Measurements from ENCODE around the gene CCDC150. TPM values are rescaled to one million over a fixed set of nuclear protein-coding genes. Genes with fewer than 3 reads are reported as not detected.

CCDC150 gene
- total RNA-seq, 1 donor from 2014 or later = 17.8 TPM

- Mint-ChIP-seq H3K9me3 (peaks cover 23% of the 10 kb centered on the region), H3K27ac (no peak overlapping the region), H3K36me3 (ENCODE audit: low read depth) (peaks cover 63% of the 10 kb centered on the region), H3K4me3 (ENCODE audit: low read depth) (no peak overlapping the region), H3K27me3 (ENCODE audit: low read depth) (no peaks in the 10 kb centered on the region), H3K4me1 (ENCODE audit: low read depth) (peaks cover 2% of the 10 kb centered on the region)
- intact Hi-C loops (cut with micrococcal nuclease) = loop anchor here (10.0 kb wide), 1 partner anchor 225 kb away; no protein-coding TSS in a partner anchor
- DNase-seq (ENCODE audit: low spot score) = no peak
These were observed 119.8 kb downstream of the CCDC150 start for GRCh38 chr2:196759378-196759706.

- no peaks in the 10 kb centered on the region for H3K27me3 Mint-ChIP-seq (ENCODE audit: low read depth)
- no peaks in the 10 kb centered on the region for H3K4me1 Mint-ChIP-seq (ENCODE audit: low read depth)
- no peak overlapping the region for H3K4me3 Mint-ChIP-seq (ENCODE audit: low read depth)
- H3K27ac Mint-ChIP-seq = no peak overlapping the region
- DNase-seq (ENCODE audit: low spot score) = no peak
- H3K36me3 Mint-ChIP-seq (ENCODE audit: low read depth) = peaks cover 64% of the 10 kb centered on the region
- H3K9me3 Mint-ChIP-seq = no peaks in the 10 kb centered on the region
- intact Hi-C loops (cut with micrococcal nuclease) = no loop called here
These were observed 127.6 kb downstream of the CCDC150 start for GRCh38 chr2:196767101-196767500.

Other genes with a start within 250 kb of the CCDC150 start
- 1.8 and 2.2 TPM in 2 replicates for gene HECW2, start 46.2 kb upstream of the CCDC150 start, total RNA-seq
- gene GTF3C3, start 160.0 kb downstream of the CCDC150 start, total RNA-seq = 65.8 and 68.2 TPM in 2 replicates
- 0.25 TPM in 2 replicates for gene C2orf66, start 169.6 kb downstream of the CCDC150 start, total RNA-seq